ENCODE results near the gene TCTN3. TPM values are rescaled to one million over a fixed set of nuclear protein-coding genes. Genes with fewer than 3 reads are reported as not detected.
A peak's percentile ranks its signal among the peaks of the same experiment; 100 is the strongest.

TCTN3 gene
- total and polyA plus RNA-seq, 2 of the 13 experiments (the other 11 are each of a cell fraction or from before 2014, with no cell fraction given): 53.3 to 60.0 TPM

DNA sequence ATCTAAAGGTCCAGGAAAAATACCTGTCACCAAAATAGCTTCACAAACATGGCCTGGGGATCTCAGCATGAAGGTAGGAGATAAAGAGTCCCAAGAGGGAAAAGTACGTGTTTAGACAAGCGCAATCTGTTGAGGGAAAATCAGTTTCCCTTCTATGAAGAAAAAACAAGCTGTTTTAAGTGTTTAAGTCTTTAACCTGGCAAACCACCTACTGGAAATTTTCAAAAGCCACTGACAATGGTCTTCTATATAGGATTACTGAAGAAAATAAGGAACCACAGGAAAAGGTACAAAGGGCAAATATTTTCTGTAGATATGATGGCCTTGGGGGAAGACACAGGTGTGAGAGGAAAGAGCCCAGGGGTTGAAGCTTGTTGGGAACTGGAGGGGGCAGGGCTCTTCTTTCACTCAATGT, 58.4 kb downstream of the TCTN3 start (continued):
- TF ChIP-seq ZNF709 (CRISPR knock-in tag; IDR thresholded peaks at IDR 0.05): no peak
- TF ChIP-seq SIN3B (IDR thresholded peaks at IDR 0.05; ENCODE audit: low read length): no peak
- peak; percentile 94 for TF ChIP-seq NFIC (IDR thresholded peaks at IDR 0.05; ENCODE audit: low read length)
- TF ChIP-seq SP1 (IDR thresholded peaks at IDR 0.05): no peak
- TF ChIP-seq SP1 (CRISPR knock-in tag; IDR thresholded peaks at IDR 0.05): no peak
- TF ChIP-seq HMGA1 (CRISPR knock-in tag; conservative IDR thresholded peaks at IDR 0.05): no peak
- TF ChIP-seq AGO2 (optimal IDR thresholded peaks at IDR 0.05; ENCODE audit: low read depth, low read length): no peak
- no peak for TF ChIP-seq MEIS2 (CRISPR knock-in tag; IDR thresholded peaks at IDR 0.05)
- TF ChIP-seq ZNF549 (CRISPR knock-in tag; IDR thresholded peaks at IDR 0.05): no peak
- TF ChIP-seq, protein P1, sequence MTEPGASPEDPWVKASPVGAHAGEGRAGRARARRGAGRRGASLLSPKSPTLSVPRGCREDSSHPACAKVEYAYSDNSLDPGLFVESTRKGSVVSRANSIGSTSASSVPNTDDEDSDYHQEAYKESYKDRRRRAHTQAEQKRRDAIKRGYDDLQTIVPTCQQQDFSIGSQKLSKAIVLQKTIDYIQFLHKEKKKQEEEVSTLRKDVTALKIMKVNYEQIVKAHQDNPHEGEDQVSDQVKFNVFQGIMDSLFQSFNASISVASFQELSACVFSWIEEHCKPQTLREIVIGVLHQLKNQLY (CRISPR knock-in tag; IDR thresholded peaks at IDR 0.05): no peak
- TF ChIP-seq DNMT1 (CRISPR knock-in tag; IDR thresholded peaks at IDR 0.05): no peak
- TF ChIP-seq ZNF589 (CRISPR knock-in tag; conservative IDR thresholded peaks at IDR 0.05): no peak
- TF ChIP-seq ZNF468 (CRISPR knock-in tag; IDR thresholded peaks at IDR 0.05): no peak
- TF ChIP-seq, protein P2, sequence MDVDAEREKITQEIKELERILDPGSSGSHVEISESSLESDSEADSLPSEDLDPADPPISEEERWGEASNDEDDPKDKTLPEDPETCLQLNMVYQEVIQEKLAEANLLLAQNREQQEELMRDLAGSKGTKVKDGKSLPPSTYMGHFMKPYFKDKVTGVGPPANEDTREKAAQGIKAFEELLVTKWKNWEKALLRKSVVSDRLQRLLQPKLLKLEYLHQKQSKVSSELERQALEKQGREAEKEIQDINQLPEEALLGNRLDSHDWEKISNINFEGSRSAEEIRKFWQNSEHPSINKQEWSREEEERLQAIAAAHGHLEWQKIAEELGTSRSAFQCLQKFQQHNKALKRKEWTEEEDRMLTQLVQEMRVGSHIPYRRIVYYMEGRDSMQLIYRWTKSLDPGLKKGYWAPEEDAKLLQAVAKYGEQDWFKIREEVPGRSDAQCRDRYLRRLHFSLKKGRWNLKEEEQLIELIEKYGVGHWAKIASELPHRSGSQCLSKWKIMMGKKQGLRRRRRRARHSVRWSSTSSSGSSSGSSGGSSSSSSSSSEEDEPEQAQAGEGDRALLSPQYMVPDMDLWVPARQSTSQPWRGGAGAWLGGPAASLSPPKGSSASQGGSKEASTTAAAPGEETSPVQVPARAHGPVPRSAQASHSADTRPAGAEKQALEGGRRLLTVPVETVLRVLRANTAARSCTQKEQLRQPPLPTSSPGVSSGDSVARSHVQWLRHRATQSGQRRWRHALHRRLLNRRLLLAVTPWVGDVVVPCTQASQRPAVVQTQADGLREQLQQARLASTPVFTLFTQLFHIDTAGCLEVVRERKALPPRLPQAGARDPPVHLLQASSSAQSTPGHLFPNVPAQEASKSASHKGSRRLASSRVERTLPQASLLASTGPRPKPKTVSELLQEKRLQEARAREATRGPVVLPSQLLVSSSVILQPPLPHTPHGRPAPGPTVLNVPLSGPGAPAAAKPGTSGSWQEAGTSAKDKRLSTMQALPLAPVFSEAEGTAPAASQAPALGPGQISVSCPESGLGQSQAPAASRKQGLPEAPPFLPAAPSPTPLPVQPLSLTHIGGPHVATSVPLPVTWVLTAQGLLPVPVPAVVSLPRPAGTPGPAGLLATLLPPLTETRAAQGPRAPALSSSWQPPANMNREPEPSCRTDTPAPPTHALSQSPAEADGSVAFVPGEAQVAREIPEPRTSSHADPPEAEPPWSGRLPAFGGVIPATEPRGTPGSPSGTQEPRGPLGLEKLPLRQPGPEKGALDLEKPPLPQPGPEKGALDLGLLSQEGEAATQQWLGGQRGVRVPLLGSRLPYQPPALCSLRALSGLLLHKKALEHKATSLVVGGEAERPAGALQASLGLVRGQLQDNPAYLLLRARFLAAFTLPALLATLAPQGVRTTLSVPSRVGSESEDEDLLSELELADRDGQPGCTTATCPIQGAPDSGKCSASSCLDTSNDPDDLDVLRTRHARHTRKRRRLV (CRISPR knock-in tag; IDR thresholded peaks at IDR 0.05): no peak
- no peak for TF ChIP-seq ISX (CRISPR knock-in tag; conservative IDR thresholded peaks at IDR 0.05)
- no peak for TF ChIP-seq ZMAT3 (CRISPR knock-in tag; conservative IDR thresholded peaks at IDR 0.05)
- TF ChIP-seq NFKBIZ (CRISPR knock-in tag; IDR thresholded peaks at IDR 0.05): peak; percentile 40; the same call in 1 of the 2 replicates
- no peak for TF ChIP-seq XRCC5 (optimal IDR thresholded peaks at IDR 0.05; ENCODE audit: low read length)
- TF ChIP-seq, protein P3, sequence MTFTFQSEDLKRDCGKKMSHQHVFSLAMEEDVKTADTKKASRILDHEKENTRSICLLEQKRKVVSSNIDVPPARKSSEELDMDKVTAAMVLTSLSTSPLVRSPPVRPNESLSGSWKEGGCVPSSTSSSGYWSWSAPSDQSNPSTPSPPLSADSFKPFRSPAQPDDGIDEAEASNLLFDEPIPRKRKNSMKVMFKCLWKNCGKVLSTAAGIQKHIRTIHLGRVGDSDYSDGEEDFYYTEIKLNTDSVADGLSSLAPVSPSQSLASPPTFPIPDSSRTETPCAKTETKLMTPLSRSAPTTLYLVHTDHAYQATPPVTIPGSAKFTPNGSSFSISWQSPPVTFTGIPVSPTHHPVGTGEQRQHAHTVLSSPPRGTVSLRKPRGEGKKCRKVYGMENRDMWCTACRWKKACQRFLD (CRISPR knock-in tag; IDR thresholded peaks at IDR 0.05; ENCODE audit: borderline replicate concordance): no peak
- TF ChIP-seq SNAPC2 (CRISPR knock-in tag; IDR thresholded peaks at IDR 0.05): no peak
- no peak for TF ChIP-seq ZNF850 (CRISPR knock-in tag; conservative IDR thresholded peaks at IDR 0.05)
- no peak for TF ChIP-seq ZNF703 (CRISPR knock-in tag; IDR thresholded peaks at IDR 0.05; ENCODE audit: borderline replicate concordance)
- TF ChIP-seq TOPORS (CRISPR knock-in tag; IDR thresholded peaks at IDR 0.05): no peak
- no peak for TF ChIP-seq ZNF44 (CRISPR knock-in tag; IDR thresholded peaks at IDR 0.05)
- no peak for TF ChIP-seq ZNF24 (IDR thresholded peaks at IDR 0.05)
- TF ChIP-seq ZNF816 (CRISPR knock-in tag; IDR thresholded peaks at IDR 0.05; ENCODE audit: borderline replicate concordance): no peak
- TF ChIP-seq ZFP1 (CRISPR knock-in tag; IDR thresholded peaks at IDR 0.05): peak; percentile 48; the same call in 1 of the 2 replicates
- peak; percentile 90 for TF ChIP-seq SALL1 (CRISPR knock-in tag; IDR thresholded peaks at IDR 0.05)

All from HepG2 (cell line).